ENCODE data around the gene DDIT4.
A peak's percentile ranks its signal among the peaks of the same experiment; 100 is the strongest.
"Not testable (repeated sequence)": the region's sequence is repeated elsewhere in the genome, so short reads cannot be mapped to it uniquely, and the experiment has no call there.

Gene DDIT4

GRCh38 chr10:72267381-72267780, 6.3 kb upstream of the DDIT4 start:
- DNase-seq (ENCODE audit: low read depth in 1 of 2, low spot score in 1 of 2) = no peak

- DNase-seq (ENCODE audit: low read depth in 1 of 2, low spot score in 1 of 2) = no peak
These were observed 5.8 kb upstream of the DDIT4 start for GRCh38 chr10:72267819-72268399.

DNA sequence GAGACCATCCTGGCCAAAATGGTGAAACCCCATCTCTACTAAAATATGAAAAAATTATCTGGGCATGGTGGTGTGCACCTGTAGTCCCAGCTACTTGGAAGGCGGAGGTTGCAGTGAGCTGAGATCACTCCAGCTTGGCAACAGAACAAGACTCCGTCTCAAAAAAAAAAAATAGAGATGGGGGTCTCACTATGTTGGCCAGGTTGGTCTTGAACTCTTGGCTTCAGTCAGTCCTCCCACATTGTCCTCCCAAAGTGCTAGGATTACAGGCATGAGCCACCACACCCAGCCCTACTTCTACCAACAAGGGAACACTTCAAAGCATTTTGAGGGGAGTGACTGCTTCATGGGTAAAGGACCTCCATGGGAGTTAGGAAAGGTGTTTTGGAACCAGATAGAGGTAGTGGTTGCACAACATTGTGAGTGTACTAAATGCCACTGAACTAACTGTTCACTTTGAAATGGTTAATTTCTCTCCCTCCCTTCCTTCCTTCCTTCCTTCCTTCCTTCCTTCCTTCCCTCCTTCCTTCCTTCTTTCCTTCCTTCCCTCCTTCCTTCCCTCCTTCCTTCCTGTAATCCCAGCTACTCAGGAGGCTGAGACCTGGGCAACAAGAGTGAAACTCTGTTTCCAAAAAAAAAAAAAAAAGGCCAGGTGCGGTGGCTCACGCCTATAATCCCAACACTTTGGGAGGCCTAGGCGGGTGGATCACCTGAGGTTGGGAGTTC, 5.1 kb upstream of the DDIT4 start:
- not testable (repeated sequence) for DNase-seq (ENCODE audit: low read depth in 1 of 2, low spot score in 1 of 2)

GRCh38 chr10:72270607-72271281, 3.0 kb upstream of the DDIT4 start:
- no peak for DNase-seq (ENCODE audit: low read depth in 1 of 2, low spot score in 1 of 2)

DNA sequence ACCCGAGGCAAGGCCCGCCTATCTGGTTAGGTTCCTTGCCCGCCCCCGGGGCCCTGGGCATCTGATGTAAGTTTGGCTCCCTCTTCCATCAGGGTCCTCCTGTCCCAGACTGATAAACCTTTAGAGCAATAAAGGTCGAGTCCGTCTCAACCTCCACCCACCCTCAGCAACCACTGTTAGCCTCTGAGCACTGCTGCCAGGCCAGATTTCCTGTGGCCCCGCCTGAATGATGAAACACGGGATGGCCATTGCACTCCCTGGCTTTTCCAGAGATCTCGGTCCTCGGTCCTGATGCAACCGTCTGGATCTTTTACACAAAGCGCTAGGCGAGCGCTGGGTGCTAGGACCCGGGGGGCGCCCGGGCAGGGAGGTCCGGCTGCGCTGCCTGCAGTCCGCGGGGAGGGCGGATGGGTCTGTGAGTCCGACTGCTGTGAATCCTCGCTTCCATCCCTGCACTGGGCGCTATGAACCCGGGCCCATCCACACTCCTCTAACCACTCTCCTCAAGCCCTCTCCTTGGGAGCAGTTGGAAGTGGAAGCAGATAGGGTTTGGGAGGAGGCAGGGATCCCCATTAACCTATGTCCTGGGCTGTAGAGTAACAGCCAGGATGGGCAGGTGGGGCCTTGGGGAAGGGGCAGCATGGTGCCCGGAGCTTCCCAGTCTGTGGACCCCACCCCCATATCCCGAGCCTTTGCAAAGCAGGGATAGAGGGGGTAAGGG, 875 bp upstream of the DDIT4 start:
- DNase-seq (ENCODE audit: low read depth in 1 of 2, low spot score in 1 of 2) = no peak

- DNase-seq (ENCODE audit: low read depth in 1 of 2, low spot score in 1 of 2) = peak in 1 of 2 donors; percentile 33
These were observed 547 bp downstream of the DDIT4 start for GRCh38 chr10:72274213-72274729.

DNA sequence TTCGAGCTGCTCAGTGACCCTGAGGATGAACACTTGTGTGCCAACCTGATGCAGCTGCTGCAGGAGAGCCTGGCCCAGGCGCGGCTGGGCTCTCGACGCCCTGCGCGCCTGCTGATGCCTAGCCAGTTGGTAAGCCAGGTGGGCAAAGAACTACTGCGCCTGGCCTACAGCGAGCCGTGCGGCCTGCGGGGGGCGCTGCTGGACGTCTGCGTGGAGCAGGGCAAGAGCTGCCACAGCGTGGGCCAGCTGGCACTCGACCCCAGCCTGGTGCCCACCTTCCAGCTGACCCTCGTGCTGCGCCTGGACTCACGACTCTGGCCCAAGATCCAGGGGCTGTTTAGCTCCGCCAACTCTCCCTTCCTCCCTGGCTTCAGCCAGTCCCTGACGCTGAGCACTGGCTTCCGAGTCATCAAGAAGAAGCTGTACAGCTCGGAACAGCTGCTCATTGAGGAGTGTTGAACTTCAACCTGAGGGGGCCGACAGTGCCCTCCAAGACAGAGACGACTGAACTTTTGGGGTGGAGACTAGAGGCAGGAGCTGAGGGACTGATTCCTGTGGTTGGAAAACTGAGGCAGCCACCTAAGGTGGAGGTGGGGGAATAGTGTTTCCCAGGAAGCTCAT, 1.1 kb downstream of the DDIT4 start:
- DNase-seq (ENCODE audit: low read depth in 1 of 2, low spot score in 1 of 2) = peak in 1 of 2 donors; percentile 59

DNA sequence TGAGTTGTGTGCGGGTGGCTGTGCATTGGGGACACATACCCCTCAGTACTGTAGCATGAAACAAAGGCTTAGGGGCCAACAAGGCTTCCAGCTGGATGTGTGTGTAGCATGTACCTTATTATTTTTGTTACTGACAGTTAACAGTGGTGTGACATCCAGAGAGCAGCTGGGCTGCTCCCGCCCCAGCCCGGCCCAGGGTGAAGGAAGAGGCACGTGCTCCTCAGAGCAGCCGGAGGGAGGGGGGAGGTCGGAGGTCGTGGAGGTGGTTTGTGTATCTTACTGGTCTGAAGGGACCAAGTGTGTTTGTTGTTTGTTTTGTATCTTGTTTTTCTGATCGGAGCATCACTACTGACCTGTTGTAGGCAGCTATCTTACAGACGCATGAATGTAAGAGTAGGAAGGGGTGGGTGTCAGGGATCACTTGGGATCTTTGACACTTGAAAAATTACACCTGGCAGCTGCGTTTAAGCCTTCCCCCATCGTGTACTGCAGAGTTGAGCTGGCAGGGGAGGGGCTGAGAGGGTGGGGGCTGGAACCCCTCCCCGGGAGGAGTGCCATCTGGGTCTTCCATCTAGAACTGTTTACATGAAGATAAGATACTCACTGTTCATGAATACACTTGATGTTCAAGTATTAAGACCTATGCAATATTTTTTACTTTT, 1.8 kb downstream of the DDIT4 start:
- no peak for DNase-seq (ENCODE audit: low read depth in 1 of 2, low spot score in 1 of 2)

DNA sequence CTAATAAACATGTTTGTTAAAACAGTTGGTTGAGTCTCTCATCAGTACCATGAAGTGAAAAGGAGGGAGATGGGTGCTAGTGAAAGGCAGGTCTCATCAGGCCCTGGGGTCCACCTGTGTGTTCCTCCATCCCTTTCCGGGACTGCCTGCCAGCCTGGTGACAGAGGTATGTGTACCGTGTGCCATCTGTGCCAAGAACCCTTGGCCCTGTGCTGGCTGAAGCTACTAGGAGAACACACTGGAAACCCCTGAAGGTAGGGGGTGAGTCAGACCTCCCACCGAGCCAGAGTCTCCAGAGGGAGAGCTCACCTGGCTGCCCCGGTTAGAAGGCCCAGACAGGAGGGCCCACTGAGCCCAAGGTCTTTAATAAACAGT, 2.3 kb downstream of the DDIT4 start:
- DNase-seq (ENCODE audit: low read depth in 1 of 2, low spot score in 1 of 2) = peak in 1 of 2 donors; percentile 21

- no peak for DNase-seq (ENCODE audit: low read depth in 1 of 2, low spot score in 1 of 2)
These were observed 3.0 kb downstream of the DDIT4 start for GRCh38 chr10:72276421-72277339.

DNA sequence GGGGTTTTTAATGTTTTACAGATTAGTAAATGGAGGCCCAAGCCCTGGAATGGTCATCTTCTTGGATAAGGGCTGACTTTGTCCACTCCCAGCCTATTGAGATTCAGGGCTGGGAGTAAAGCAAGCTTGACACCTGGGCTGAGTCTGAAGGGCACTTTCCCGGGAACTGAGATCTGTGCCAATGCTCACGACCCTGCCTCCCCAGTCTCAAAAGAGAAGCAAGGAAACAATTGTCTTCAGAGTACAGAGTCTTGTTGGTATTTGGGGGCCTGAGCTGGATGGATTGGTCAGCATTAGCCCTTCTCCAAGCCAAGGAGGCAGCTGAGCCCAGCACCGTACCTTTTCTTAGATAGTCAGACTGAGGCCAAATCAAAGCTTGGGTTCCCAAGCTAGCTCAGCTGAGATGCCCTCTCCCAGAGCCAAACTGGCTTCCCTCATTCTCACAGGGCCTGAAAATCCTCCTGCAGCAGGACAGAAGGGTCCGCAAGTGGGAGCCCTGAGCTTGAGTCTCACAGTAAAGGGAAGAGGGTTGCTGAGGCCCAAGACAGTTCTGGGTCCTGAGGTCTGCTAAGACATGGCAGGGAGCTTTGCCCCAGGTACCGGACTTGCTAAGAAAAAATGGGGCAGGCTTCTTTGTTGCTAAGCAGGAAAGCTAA, 3.7 kb downstream of the DDIT4 start:
- no peak for DNase-seq (ENCODE audit: low read depth in 1 of 2, low spot score in 1 of 2)

DNA sequence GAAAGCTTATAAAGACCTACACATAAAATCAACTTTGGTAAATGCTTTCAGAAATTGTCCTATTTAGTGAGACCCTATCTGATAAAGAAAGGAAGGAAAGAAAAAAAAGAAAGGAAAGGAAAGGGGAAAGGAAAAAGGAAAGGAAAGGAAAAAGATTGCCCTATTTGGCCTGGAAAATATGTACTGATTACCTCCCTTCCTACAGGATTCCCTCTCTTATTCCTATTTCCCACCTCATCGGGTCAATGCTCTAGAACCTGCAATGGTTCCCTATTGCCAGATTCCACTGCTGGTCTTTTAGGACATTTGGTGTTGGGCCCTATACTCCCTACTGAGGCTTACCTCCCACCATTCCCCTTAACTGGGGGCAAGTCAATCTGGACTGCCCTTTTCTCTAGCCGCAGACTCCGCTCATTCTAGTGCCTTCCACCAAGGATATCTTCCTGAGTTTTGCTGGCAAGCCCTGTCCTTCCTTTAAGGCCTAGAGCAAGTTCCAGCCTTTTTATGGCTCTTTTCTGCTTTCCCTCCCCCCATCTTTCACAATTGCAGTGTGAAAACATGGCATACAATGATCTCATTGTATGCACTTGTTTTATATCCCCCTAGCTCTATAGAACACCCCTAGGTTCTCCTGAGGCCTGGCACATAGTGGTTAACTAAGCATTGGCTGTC, 4.4 kb downstream of the DDIT4 start:
- no peak for DNase-seq (ENCODE audit: low read depth in 1 of 2, low spot score in 1 of 2)

DNA sequence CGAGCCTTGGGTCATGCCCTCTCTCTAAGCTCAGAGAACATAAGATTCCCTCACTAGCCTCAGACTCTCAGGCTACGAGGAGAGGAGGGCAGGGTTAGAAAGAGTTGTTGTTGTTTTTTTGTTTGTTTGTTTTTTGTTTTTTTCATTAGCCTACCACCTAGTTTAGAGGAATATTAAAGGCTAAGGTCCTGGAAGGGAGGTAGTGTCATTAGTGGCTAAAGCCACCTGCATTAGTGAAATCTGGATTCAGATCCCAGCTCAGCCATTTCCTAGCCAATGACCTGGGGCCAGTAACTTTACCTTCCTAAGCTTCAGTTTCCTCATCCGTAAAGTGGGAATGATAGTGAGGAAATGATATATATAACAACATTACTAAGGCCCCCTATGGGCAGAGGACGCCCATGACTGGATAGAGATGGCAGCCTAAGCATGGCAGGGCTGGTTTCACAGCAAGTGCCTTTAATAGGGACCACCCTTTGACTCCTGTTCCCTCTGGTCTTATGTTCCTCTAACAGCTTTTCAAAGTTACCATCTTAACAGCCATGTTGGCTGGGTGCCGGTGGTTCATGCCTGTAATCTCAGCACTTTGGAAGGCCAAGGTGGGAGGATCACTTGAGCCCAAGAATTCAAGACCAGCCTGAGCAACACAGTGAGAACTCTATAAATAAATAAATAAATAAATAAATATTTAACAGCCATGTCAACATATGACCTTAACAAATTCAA, 5.1 kb downstream of the DDIT4 start:
- DNase-seq (ENCODE audit: low read depth in 1 of 2, low spot score in 1 of 2) = no peak

DNA sequence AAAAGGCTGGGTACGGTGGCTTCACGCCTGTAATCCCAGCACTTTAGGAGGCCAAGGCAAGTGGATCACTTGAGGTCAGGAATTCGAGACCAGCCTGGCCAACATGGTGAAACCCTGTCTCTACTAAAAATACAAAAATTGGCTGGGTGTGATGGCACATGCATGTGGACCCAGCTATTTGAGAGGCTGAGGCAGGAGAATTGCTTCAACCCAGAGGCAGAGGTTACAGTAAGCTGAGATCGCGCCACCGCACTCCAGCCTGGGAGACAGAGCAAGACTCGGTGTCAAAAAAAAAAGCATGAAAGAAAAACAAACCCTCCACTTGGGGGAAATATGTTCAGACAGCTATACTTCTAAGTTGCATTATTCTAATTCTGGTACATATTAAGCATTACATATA, 5.9 kb downstream of the DDIT4 start:
- DNase-seq (ENCODE audit: low read depth in 1 of 2, low spot score in 1 of 2) = not testable (repeated sequence)

- DNase-seq (ENCODE audit: low read depth in 1 of 2, low spot score in 1 of 2) = no peak
These were observed 9.4 kb downstream of the DDIT4 start for GRCh38 chr10:72283131-72283530.

GRCh38 chr10:72285972-72286521, 12.3 kb downstream of the DDIT4 start:
- DNase-seq (ENCODE audit: low read depth in 1 of 2, low spot score in 1 of 2) = no peak

DNA sequence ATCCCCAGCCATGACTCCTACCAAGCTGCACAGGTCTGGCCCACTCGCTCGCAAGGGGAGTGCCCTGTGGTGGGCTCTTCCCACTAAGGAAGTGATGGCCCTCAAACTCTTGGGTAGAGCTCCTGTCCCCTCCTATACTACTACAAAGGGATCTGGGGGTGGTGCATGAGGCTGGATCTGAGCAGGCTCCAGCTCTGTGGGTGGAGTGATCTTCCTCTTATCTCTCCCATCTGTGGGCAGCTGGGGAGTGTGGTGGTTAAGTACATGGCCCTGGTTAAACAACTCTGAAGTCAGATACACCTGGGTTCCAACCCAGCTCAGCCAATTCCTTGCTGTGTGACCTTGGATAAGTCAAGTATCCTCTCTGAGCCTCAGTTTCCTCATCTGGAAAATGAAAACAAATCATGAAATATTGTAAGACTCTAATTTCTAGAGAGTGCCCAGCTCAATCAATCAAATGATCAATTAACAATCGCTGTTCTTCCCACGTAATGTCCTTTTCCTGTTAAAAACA, 17.4 kb downstream of the DDIT4 start:
- DNase-seq (ENCODE audit: low read depth in 1 of 2, low spot score in 1 of 2) = no peak
